WTC11 (cell line): ENCODE results near the gene MN1. TPM values are rescaled to one million over a fixed set of nuclear protein-coding genes. Genes with fewer than 3 reads are reported as not detected.

Experiments used
- ATAC-seq: fragments of 200-7000 bp; cut with Tn5 transposase; 2 replicates; pipeline ENCODE4 v1.10.0; 2021; ENCODE audit warnings: mild to moderate bottlenecking, moderate library complexity
- CTCF ChIA-PET: fragments of 300-600 bp; sonication (Branson Sonifier 250); formaldehyde crosslinking; loops from one replicate; lab custom pipeline; 2021; ENCODE audit warnings: antibody characterized with exemption; lab: Charles Lee
- POLR2A ChIA-PET: fragments of 350-600 bp; sonication (Branson Sonifier 250); formaldehyde crosslinking; loops from one replicate; lab custom pipeline; 2021; ENCODE audit warnings: antibody characterized with exemption; lab: Charles Lee
- DNase-seq: peaks from one replicate; pipeline ENCODE4 v3.0.0; 2021; ENCODE audit warnings: low spot score
- H3K27ac Mint-ChIP-seq: 2 replicates; pipeline ENCODE4 v1.8.0; 2021; ENCODE audit warnings: mixed read lengths
- H3K27me3 Mint-ChIP-seq: 2 replicates; pipeline ENCODE4 v1.8.0; 2021; ENCODE audit warnings: low read depth, mild to moderate bottlenecking, moderate library complexity, mixed read lengths
- H3K36me3 Mint-ChIP-seq: 2 replicates; pipeline ENCODE4 v1.8.0; 2021; ENCODE audit warnings: mixed read lengths
- H3K4me1 Mint-ChIP-seq: 2 replicates; pipeline ENCODE4 v1.8.0; 2022; ENCODE audit warnings: mixed read lengths
- H3K4me3 Mint-ChIP-seq: 2 replicates; pipeline ENCODE4 v1.8.0; 2021; ENCODE audit warnings: mild to moderate bottlenecking, moderate library complexity, mixed read lengths
- H3K9me3 Mint-ChIP-seq: 2 replicates; pipeline ENCODE4 v1.8.0; 2021; ENCODE audit warnings: mixed read lengths
- ERG ChIP-seq: fragments of 250-450 bp; sonication (Bioruptor Pico); IDR thresholded peaks from 2 replicates; pipeline ENCODE4 v1.8.0; 2021; ENCODE audit warnings: mild to moderate bottlenecking
- PRDM15 ChIP-seq: sonication (generic); formaldehyde crosslinking; IDR thresholded peaks from 2 replicates; pipeline ENCODE4 v1.8.0; 2022; ENCODE audit warnings: missing genetic modification reagents
- SP1 ChIP-seq: sonication (generic); formaldehyde crosslinking; conservative IDR thresholded peaks from 2 replicates; pipeline ENCODE4 v1.8.1; 2022; ENCODE audit warnings: missing genetic modification reagents
- STAT6 ChIP-seq: sonication (generic); formaldehyde crosslinking; conservative IDR thresholded peaks from 2 replicates; pipeline ENCODE4 v1.8.1; 2023; ENCODE audit warnings: mild to moderate bottlenecking, low read depth, missing genetic modification reagents, moderate library complexity
- TCF7 ChIP-seq: sonication (generic); formaldehyde crosslinking; IDR thresholded peaks from 2 replicates; pipeline ENCODE4 v1.8.0; 2022; ENCODE audit warnings: mild to moderate bottlenecking, low read depth, missing genetic modification reagents, moderate library complexity
- TEAD1 ChIP-seq: sonication (generic); formaldehyde crosslinking; IDR thresholded peaks from 2 replicates; pipeline ENCODE4 v1.8.0; 2022; ENCODE audit warnings: mild to moderate bottlenecking, missing genetic modification reagents
- ZNF121 ChIP-seq: sonication (generic); formaldehyde crosslinking; IDR thresholded peaks from 2 replicates; pipeline ENCODE4 v1.8.0; 2023; ENCODE audit warnings: missing genetic modification reagents
- ZNF396 ChIP-seq: fragments of 250-450 bp; sonication (Bioruptor Pico); IDR thresholded peaks from 2 replicates; pipeline ENCODE4 v1.8.0; 2021; ENCODE audit warnings: mild to moderate bottlenecking, moderate library complexity, borderline replicate concordance
- ZNF425 ChIP-seq: fragments of 250-450 bp; sonication (Bioruptor Pico); conservative IDR thresholded peaks from 2 replicates; pipeline ENCODE4 v1.9.0; 2021; ENCODE audit warnings: mild to moderate bottlenecking
- total RNA-seq: library from RNA; stranded (reverse); gene quantifications from 3 replicates; pipeline ENCODE4 v1.2.3, GENCODE V29; 2021

MN1 gene
- total RNA-seq, 1 experiment from 2014 or later = 21.3 TPM

- no peak for TF ChIP-seq STAT6
- no peak for TF ChIP-seq ZNF425 (CRISPR knock-in tag)
- TF ChIP-seq TCF7 (CRISPR knock-in tag) = no peak
- TF ChIP-seq ERG = no peak
- TF ChIP-seq, all 79 proteins: peak for 0
Observed at GRCh38 chr22:27783436-27784119, 18.0 kb downstream of the MN1 start (continued).

GRCh38 chr22:27782088-27782487 lies 19.5 kb downstream of the MN1 start:
- Mint-ChIP-seq H3K9me3 (peaks cover 6% of the 10 kb centered on the region), H3K27me3 (no peaks in the 10 kb centered on the region), H3K27ac (no peak overlapping the region), H3K36me3 (peaks cover 7% of the 10 kb centered on the region), H3K4me1 (peaks cover 71% of the 10 kb centered on the region)
- POLR2A ChIA-PET = no interaction called here
- CTCF ChIA-PET = interaction anchor here (1.5 kb wide), 1 partner anchor 9 kb away, joined by 4 read pairs; no protein-coding TSS in a partner anchor
- ATAC-seq (no peak), DNase-seq (no peak)
- no peak for TF ChIP-seq PRDM15 (CRISPR knock-in tag)
- TF ChIP-seq TEAD1 (CRISPR knock-in tag) = no peak
- TF ChIP-seq ZNF396 (CRISPR knock-in tag) = no peak
- TF ChIP-seq, all 79 proteins: peak for 0
- no peak overlapping the region for H3K4me3 Mint-ChIP-seq

- Mint-ChIP-seq H3K27me3 (no peaks in the 10 kb centered on the region), H3K4me1 (peaks cover 70% of the 10 kb centered on the region), H3K27ac (peak overlapping the region; percentile 12; the same call in 1 of the 2 replicates), H3K9me3 (peaks cover 6% of the 10 kb centered on the region), H3K36me3 (peaks cover 7% of the 10 kb centered on the region), H3K4me3 (no peak overlapping the region)
- TF ChIP-seq SP1 (CRISPR knock-in tag) = 0 out of 2 replicates have a peak, but pooled peaks have one; percentile 19
- TF ChIP-seq ZNF121 (CRISPR knock-in tag) = no peak
- TF ChIP-seq PRDM15 (CRISPR knock-in tag) = peak; percentile 29; the same call in 1 of the 2 replicates
- peak; percentile 71 for ATAC-seq
- CTCF ChIA-PET = no interaction called here
- POLR2A ChIA-PET = interaction anchor here (0.6 kb wide), 1 partner anchor 19 kb away, joined by 3 read pairs; no protein-coding TSS in a partner anchor
- DNase-seq = peak; percentile 51
Observed at GRCh38 chr22:27780161-27780575, 21.4 kb downstream of the MN1 start.
